ENCODE data around the gene TUBB4B. TPM values are rescaled to one million over a fixed set of nuclear protein-coding genes. Genes with fewer than 3 reads are reported as not detected.
A peak's percentile ranks its signal among the peaks of the same experiment; 100 is the strongest.

The TUBB4B gene
- total RNA-seq, 1 experiment from 2014 or later: 714 TPM

GRCh38 chr9:137252555-137253506 is 11.7 kb downstream of the TUBB4B start:
- H3K9me3 ChIP-seq (ENCODE audit: low read depth, low read length, poor library complexity, severe bottlenecking): no peaks in the 10 kb centered on the region
- no TSS peak for BruUV-seq (replicated peaks)
- ChIA-PET CTCF (interaction anchor here (2.3 kb wide), 1 partner anchor 16 kb away, joined by 11 read pairs; no protein-coding TSS in a partner anchor), POLR2A (ENCODE audit: low non-redundant PET) (no interaction called here)
- peaks cover 15% of the 10 kb centered on the region for H3K4me1 ChIP-seq (ENCODE audit: insufficient read depth, low read length, poor library complexity, severe bottlenecking)
- no peak overlapping the region for H3K27ac ChIP-seq (ENCODE audit: low read depth, low read length, poor library complexity, severe bottlenecking)
- intact Hi-C loops (cut with micrococcal nuclease; ENCODE audit: unreplicated experiment): no loop called here
- TF ChIP-seq CTCF (conservative IDR thresholded peaks at IDR 0.05; ENCODE audit: low read depth, low read length): no peak
- no peak for TF ChIP-seq EZH2 (IDR thresholded peaks at IDR 0.05; ENCODE audit: borderline replicate concordance, low read depth, low read length, poor library complexity, severe bottlenecking)
- no peaks in the 10 kb centered on the region for H3K27me3 ChIP-seq (replicated peaks; ENCODE audit: insufficient read depth, low read depth, low read length, poor library complexity)
- no peak overlapping the region for H3K4me3 ChIP-seq (ENCODE audit: low read depth, low read length, poor library complexity, severe bottlenecking)
- DNase-seq (ENCODE audit: low spot score): no peak
- peaks cover 9% of the 10 kb centered on the region for H3K36me3 ChIP-seq (ENCODE audit: insufficient read depth, low read length, poor library complexity, severe bottlenecking)

- H3K36me3 ChIP-seq (ENCODE audit: insufficient read depth, low read length, poor library complexity, severe bottlenecking): peaks cover 14% of the 10 kb centered on the region
- BruUV-seq (replicated peaks): no TSS peak
- intact Hi-C loops (cut with micrococcal nuclease; ENCODE audit: unreplicated experiment): no loop called here
- no peak for TF ChIP-seq CTCF (conservative IDR thresholded peaks at IDR 0.05; ENCODE audit: low read depth, low read length)
- no peak for TF ChIP-seq EZH2 (IDR thresholded peaks at IDR 0.05; ENCODE audit: borderline replicate concordance, low read depth, low read length, poor library complexity, severe bottlenecking)
- ChIA-PET POLR2A (ENCODE audit: low non-redundant PET) (interaction anchor here (1.1 kb wide), 1 partner anchor 13 kb away, joined by 3 read pairs; the partner anchor contains the start of gene TUBB4B), CTCF (interaction anchor here (0.6 to 2.3 kb wide), 2 partner anchors 17 to 169 kb away, joined by 3 to 11 read pairs; partner anchors contain the start of genes EXD3 and NOXA1)
- DNase-seq (ENCODE audit: low spot score): peak; percentile 60
- H3K4me3 ChIP-seq (ENCODE audit: low read depth, low read length, poor library complexity, severe bottlenecking): peak overlapping the region; percentile 88
- H3K9me3 ChIP-seq (ENCODE audit: low read depth, low read length, poor library complexity, severe bottlenecking): no peaks in the 10 kb centered on the region
- peak overlapping the region; percentile 88 for H3K27ac ChIP-seq (ENCODE audit: low read depth, low read length, poor library complexity, severe bottlenecking)
- H3K4me1 ChIP-seq (ENCODE audit: insufficient read depth, low read length, poor library complexity, severe bottlenecking): peaks cover 15% of the 10 kb centered on the region
- H3K27me3 ChIP-seq (replicated peaks; ENCODE audit: insufficient read depth, low read depth, low read length, poor library complexity): no peaks in the 10 kb centered on the region
Observed at GRCh38 chr9:137253717-137254623, 12.9 kb downstream of the TUBB4B start.
